GM12878 (cell line): ENCODE results near the gene PITPNM3. TPM values are rescaled to one million over a fixed set of nuclear protein-coding genes. Genes with fewer than 3 reads are reported as not detected.

Experiments used
- ATAC-seq: fragments of 200-7000 bp; cut with Tn5 transposase; 3 replicates; pipeline ENCODE4 v1.9.1; 2020; ENCODE audit warnings: mild to moderate bottlenecking, moderate library complexity
- BruUV-seq: library from RNA; stranded (reverse); fragments of 400-500 nt; replicated peaks from 2 replicates; lab custom pipeline; 2021; lab: Mats Ljungman, UMichigan
- CTCF ChIA-PET: fragments of 300-600 bp; sonication (Branson Sonifier 250); formaldehyde crosslinking; extraction: SDS; loops from one replicate; lab custom pipeline; 2021; ENCODE audit warnings: inconsistent platforms; lab: Yijun Ruan, JAX
- POLR2A ChIA-PET: fragments of 350-600 bp; formaldehyde crosslinking; extraction: SDS; loops from one replicate; lab custom pipeline; 2021; ENCODE audit warnings: inconsistent platforms; lab: Charles Lee
- RAD21 ChIA-PET: fragments of 300-600 bp; sonication (Branson Sonifier 250); formaldehyde crosslinking; loops from one replicate; lab custom pipeline; 2023; ENCODE audit warnings: antibody characterized with exemption; ENCODE audit not compliant: unreplicated experiment; lab: Charles Lee
- SMC1A ChIA-PET: fragments of 300-600 bp; sonication (Branson Sonifier 250); formaldehyde crosslinking; loops from one replicate; lab custom pipeline; 2023; ENCODE audit not compliant: unreplicated experiment, uncharacterized antibody; lab: Charles Lee
- DNase-seq: peaks from one replicate; pipeline ENCODE4 v3.0.0-alpha.2; 2011; ENCODE audit warnings: low read depth, low spot score
- FAIRE-seq: peaks from 3 replicates; lab custom pipeline; 2011; peaks lifted over from hg19 to GRCh38; lab: Jason Lieb, UNC
- H2AFZ ChIP-seq: 2 replicates; pipeline ENCODE4 v1.6.0; 2011; ENCODE audit warnings: low read depth, low read length, control low read depth; ENCODE audit not compliant: control insufficient read depth
- H3K27ac ChIP-seq: 2 replicates; pipeline ENCODE4 v1.5.1; 2011; ENCODE audit warnings: control low read depth; ENCODE audit not compliant: control insufficient read depth, insufficient read depth
- H3K27me3 ChIP-seq, 2 experiments: replicated peaks in 1 of 2; 2 replicates each; pipeline versions ENCODE4 v1.6.0 to v1.6.1; 2011; ENCODE audit warnings: low read length in 1 of 2; ENCODE audit not compliant: control insufficient read depth in 2 of 2, insufficient read depth in 2 of 2
- H3K36me3 ChIP-seq, 2 experiments: 2 replicates each; pipeline ENCODE4 v1.5.1; 2011; ENCODE audit warnings: low read length in 1 of 2; ENCODE audit not compliant: control insufficient read depth in 2 of 2, insufficient read depth in 2 of 2
- H3K4me1 ChIP-seq: 2 replicates; pipeline ENCODE4 v1.6.1; 2011; ENCODE audit warnings: mild to moderate bottlenecking, low read length, moderate library complexity, mixed read lengths; ENCODE audit not compliant: control insufficient read depth, insufficient read depth
- H3K4me2 ChIP-seq: 2 replicates; pipeline ENCODE4 v1.6.0; 2011; ENCODE audit warnings: control low read depth; ENCODE audit not compliant: control insufficient read depth, insufficient read depth
- H3K4me3 ChIP-seq: fragments of 200-600 bp; sonication (generic); 2 replicates; pipeline ENCODE4 v1.5.1; 2016
- H3K79me2 ChIP-seq: 2 replicates; pipeline ENCODE4 v1.6.0; 2011; ENCODE audit warnings: low read length; ENCODE audit not compliant: control insufficient read depth, insufficient read depth
- H3K9ac ChIP-seq: 2 replicates; pipeline ENCODE4 v1.8.0; 2011; ENCODE audit warnings: low read length, control low read depth, mixed read lengths; ENCODE audit not compliant: control insufficient read depth, insufficient read depth
- H3K9me3 ChIP-seq: replicated peaks from 3 replicates; pipeline ENCODE4 v1.5.1; 2011; ENCODE audit warnings: mild to moderate bottlenecking, low read length; ENCODE audit not compliant: control insufficient read depth, insufficient read depth
- H4K20me1 ChIP-seq: 2 replicates; pipeline ENCODE4 v1.6.0; 2011; ENCODE audit not compliant: control insufficient read depth, insufficient read depth
- ATF7 ChIP-seq: fragments of 450-650 bp; IDR thresholded peaks from 2 replicates; pipeline ENCODE4 v1.6.1; 2016; ENCODE audit warnings: low read depth, mild to moderate bottlenecking
- BCL11A ChIP-seq: IDR thresholded peaks from 2 replicates; pipeline ENCODE4 v1.6.1; 2011; ENCODE audit warnings: low read depth, low read length
- CREB1 ChIP-seq: IDR thresholded peaks from 2 replicates; pipeline ENCODE4 v1.6.1; 2012; ENCODE audit warnings: low read depth, mild to moderate bottlenecking, inconsistent platforms
- DPF2 ChIP-seq: fragments of 450-650 bp; IDR thresholded peaks from 2 replicates; pipeline ENCODE4 v1.6.1; 2017; ENCODE audit warnings: mild to moderate bottlenecking
- FOS ChIP-seq: IDR thresholded peaks from 3 replicates; pipeline ENCODE4 v1.6.1; 2011; ENCODE audit warnings: borderline replicate concordance; ENCODE audit not compliant: insufficient read length; ENCODE audit errors: extremely low read depth
- HDAC2 ChIP-seq: fragments of 200-600 bp; sonication (generic); IDR thresholded peaks from 2 replicates; pipeline ENCODE4 v1.6.1; 2017
- MXI1 ChIP-seq: fragments of 150-350 bp; IDR thresholded peaks from 2 replicates; pipeline ENCODE4 v1.6.1; 2011; ENCODE audit warnings: low read depth, mild to moderate bottlenecking, inconsistent platforms, low read length, improper control_type of control experiment
- SMAD5 ChIP-seq: IDR thresholded peaks from 2 replicates; pipeline ENCODE4 v1.6.1; 2016; ENCODE audit warnings: antibody characterized with exemption, low read depth
- TCF12 ChIP-seq: IDR thresholded peaks from 2 replicates; pipeline ENCODE4 v1.6.1; 2011; ENCODE audit warnings: low read depth, mild to moderate bottlenecking, low read length
- ZNF24 ChIP-seq: fragments of 450-650 bp; IDR thresholded peaks from 2 replicates; pipeline ENCODE4 v1.6.1; 2017; ENCODE audit warnings: antibody characterized with exemption, mild to moderate bottlenecking
- ZNF622 ChIP-seq: fragments of 450-650 bp; IDR thresholded peaks from 2 replicates; pipeline ENCODE4 v1.6.1; 2017; ENCODE audit warnings: mild to moderate bottlenecking, inconsistent platforms
- ZZZ3 ChIP-seq: IDR thresholded peaks from 2 replicates; pipeline ENCODE4 v1.6.1; 2011; ENCODE audit warnings: low read depth; ENCODE audit not compliant: control insufficient read depth, insufficient read length
- WGBS: methylation state at CpG from one replicate; pipeline ENCODE4 v1.1.6; 2016; ENCODE audit warnings: low lambda C conversion rate; ENCODE audit not compliant: insufficient replicate concordance, insufficient coverage; ENCODE audit errors: missing lambda C conversion rate; 5-methylcytosine and 5-hydroxymethylcytosine counted together
- in situ Hi-C: fragments of 300-500 bp; cut with MboI; formaldehyde crosslinking; loops from 9 replicates; pipeline ENCODE4 v1.14.3; 2018; ENCODE audit warnings: mixed read lengths
- intact Hi-C: fragments of 100-400 bp; cut with micrococcal nuclease; formaldehyde crosslinking; loops from one replicate; pipeline ENCODE4 v1.14.2; 2022; ENCODE audit not compliant: unreplicated experiment
- polyA plus RNA-seq, 11 experiments: library from polyadenylated mRNA; depleted of rRNA in 4 of 11; unstranded in 6 of 11; stranded (reverse) in 5 of 11; fragments of >200 nt; fragmentation: Nextera tagmentation in 4 of 11; fragmentation: Illumina TruSeq in 1 of 11; extraction: Ambion mirVana in 4 of 11; extraction: Trizol in 1 of 11; gene quantifications; 1 replicate in 1 of 11; 2 replicates in 10 of 11; pipeline versions ENCODE4 v1.2.1 to v1.2.3, GENCODE V29; 2011 to 2016; ENCODE audit warnings: inconsistent platforms in 2 of 11, missing spikeins in 2 of 11, low read depth in 1 of 11
- total RNA-seq, 4 experiments: library from RNA; depleted of rRNA in 3 of 4; stranded (reverse); fragments of >200 nt in 3 of 4; fragmentation: Illumina TruSeq in 1 of 4; extraction: Trizol in 1 of 4; gene quantifications; 2 replicates each; pipeline versions ENCODE4 v1.2.1 to v1.2.3, GENCODE V29; 2013 to 2021
- TF ChIP-seq, protein P1 (sequence below): IDR thresholded peaks from 2 replicates; pipeline ENCODE4 v1.6.1; 2012; ENCODE audit warnings: low read depth, low read length, improper control_type of control experiment
- TF ChIP-seq, protein P2 (sequence below): IDR thresholded peaks from 2 replicates; pipeline ENCODE4 v1.6.1; 2012; ENCODE audit warnings: improper control_type of control experiment, low read depth, low read length; ENCODE audit not compliant: insufficient replicate concordance
- TF ChIP-seq, protein P3 (sequence below): fragments of 150-350 bp; IDR thresholded peaks from 2 replicates; pipeline ENCODE4 v1.6.1; 2014; ENCODE audit warnings: mild to moderate bottlenecking, low read depth, low read length

Gene PITPNM3
- total and polyA plus RNA-seq, 10 of the 15 experiments (the other 5 are each of a cell fraction or from before 2014, with no cell fraction given) = 0.02 to 0.49 (median 0.19) TPM; not detected in 1

- TF ChIP-seq DPF2 = no peak
Measured at GRCh38 chr17:6464446-6465041, 91.8 kb downstream of the PITPNM3 start (continued).

GRCh38 chr17:6463616-6464445 lies 92.5 kb downstream of the PITPNM3 start:
- no peaks in the 10 kb centered on the region for H3K27me3 ChIP-seq
- H3K9me3 ChIP-seq = no peaks in the 10 kb centered on the region
- CTCF ChIA-PET = interaction anchor here (1.2 kb wide), 1 partner anchor 9 kb away, joined by 5 read pairs; no protein-coding TSS in a partner anchor
- H3K9ac ChIP-seq = no peak overlapping the region
- SMC1A ChIA-PET = no interaction called here
- H3K4me2 ChIP-seq = no peak overlapping the region
- peaks cover 12% of the 10 kb centered on the region for H3K4me1 ChIP-seq
- no TSS peak for BruUV-seq
- no peak overlapping the region for H3K4me3 ChIP-seq
- FAIRE-seq (no peak), ATAC-seq (no peak), DNase-seq (no peak)
- intact Hi-C loops = no loop called here
- WGBS = 56% methylated on average over 24 of the region's 24 CpGs
- H2AFZ ChIP-seq = no peak overlapping the region
- in situ Hi-C loops = no loop called here
- no peak overlapping the region for H3K27ac ChIP-seq
- H3K36me3 ChIP-seq = no peaks in the 10 kb centered on the region
- RAD21 ChIA-PET = no interaction called here
- no peaks in the 10 kb centered on the region for H4K20me1 ChIP-seq
- POLR2A ChIA-PET = no interaction called here
- no peaks in the 10 kb centered on the region for H3K79me2 ChIP-seq
- no peak for TF ChIP-seq ZNF622
- TF ChIP-seq ZNF24 = no peak
- TF ChIP-seq, protein P1, sequence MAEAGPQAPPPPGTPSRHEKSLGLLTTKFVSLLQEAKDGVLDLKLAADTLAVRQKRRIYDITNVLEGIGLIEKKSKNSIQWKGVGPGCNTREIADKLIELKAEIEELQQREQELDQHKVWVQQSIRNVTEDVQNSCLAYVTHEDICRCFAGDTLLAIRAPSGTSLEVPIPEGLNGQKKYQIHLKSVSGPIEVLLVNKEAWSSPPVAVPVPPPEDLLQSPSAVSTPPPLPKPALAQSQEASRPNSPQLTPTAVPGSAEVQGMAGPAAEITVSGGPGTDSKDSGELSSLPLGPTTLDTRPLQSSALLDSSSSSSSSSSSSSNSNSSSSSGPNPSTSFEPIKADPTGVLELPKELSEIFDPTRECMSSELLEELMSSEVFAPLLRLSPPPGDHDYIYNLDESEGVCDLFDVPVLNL = no peak
- no peak for TF ChIP-seq ATF7
- TF ChIP-seq CREB1 = no peak
- TF ChIP-seq SMAD5 = no peak
- TF ChIP-seq BCL11A = no peak
- TF ChIP-seq, protein P2, sequence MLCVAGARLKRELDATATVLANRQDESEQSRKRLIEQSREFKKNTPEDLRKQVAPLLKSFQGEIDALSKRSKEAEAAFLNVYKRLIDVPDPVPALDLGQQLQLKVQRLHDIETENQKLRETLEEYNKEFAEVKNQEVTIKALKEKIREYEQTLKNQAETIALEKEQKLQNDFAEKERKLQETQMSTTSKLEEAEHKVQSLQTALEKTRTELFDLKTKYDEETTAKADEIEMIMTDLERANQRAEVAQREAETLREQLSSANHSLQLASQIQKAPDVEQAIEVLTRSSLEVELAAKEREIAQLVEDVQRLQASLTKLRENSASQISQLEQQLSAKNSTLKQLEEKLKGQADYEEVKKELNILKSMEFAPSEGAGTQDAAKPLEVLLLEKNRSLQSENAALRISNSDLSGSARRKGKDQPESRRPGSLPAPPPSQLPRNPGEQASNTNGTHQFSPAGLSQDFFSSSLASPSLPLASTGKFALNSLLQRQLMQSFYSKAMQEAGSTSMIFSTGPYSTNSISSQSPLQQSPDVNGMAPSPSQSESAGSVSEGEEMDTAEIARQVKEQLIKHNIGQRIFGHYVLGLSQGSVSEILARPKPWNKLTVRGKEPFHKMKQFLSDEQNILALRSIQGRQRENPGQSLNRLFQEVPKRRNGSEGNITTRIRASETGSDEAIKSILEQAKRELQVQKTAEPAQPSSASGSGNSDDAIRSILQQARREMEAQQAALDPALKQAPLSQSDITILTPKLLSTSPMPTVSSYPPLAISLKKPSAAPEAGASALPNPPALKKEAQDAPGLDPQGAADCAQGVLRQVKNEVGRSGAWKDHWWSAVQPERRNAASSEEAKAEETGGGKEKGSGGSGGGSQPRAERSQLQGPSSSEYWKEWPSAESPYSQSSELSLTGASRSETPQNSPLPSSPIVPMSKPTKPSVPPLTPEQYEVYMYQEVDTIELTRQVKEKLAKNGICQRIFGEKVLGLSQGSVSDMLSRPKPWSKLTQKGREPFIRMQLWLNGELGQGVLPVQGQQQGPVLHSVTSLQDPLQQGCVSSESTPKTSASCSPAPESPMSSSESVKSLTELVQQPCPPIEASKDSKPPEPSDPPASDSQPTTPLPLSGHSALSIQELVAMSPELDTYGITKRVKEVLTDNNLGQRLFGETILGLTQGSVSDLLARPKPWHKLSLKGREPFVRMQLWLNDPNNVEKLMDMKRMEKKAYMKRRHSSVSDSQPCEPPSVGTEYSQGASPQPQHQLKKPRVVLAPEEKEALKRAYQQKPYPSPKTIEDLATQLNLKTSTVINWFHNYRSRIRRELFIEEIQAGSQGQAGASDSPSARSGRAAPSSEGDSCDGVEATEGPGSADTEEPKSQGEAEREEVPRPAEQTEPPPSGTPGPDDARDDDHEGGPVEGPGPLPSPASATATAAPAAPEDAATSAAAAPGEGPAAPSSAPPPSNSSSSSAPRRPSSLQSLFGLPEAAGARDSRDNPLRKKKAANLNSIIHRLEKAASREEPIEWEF = no peak
- TF ChIP-seq TCF12 = no peak
- TF ChIP-seq MXI1 = no peak
- TF ChIP-seq ZZZ3 = no peak
- no peak for TF ChIP-seq FOS
- TF ChIP-seq HDAC2 = no peak
- TF ChIP-seq, protein P3, sequence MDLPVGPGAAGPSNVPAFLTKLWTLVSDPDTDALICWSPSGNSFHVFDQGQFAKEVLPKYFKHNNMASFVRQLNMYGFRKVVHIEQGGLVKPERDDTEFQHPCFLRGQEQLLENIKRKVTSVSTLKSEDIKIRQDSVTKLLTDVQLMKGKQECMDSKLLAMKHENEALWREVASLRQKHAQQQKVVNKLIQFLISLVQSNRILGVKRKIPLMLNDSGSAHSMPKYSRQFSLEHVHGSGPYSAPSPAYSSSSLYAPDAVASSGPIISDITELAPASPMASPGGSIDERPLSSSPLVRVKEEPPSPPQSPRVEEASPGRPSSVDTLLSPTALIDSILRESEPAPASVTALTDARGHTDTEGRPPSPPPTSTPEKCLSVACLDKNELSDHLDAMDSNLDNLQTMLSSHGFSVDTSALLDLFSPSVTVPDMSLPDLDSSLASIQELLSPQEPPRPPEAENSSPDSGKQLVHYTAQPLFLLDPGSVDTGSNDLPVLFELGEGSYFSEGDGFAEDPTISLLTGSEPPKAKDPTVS = no peak
